ENCODE results near the gene EXT2.

DNA sequence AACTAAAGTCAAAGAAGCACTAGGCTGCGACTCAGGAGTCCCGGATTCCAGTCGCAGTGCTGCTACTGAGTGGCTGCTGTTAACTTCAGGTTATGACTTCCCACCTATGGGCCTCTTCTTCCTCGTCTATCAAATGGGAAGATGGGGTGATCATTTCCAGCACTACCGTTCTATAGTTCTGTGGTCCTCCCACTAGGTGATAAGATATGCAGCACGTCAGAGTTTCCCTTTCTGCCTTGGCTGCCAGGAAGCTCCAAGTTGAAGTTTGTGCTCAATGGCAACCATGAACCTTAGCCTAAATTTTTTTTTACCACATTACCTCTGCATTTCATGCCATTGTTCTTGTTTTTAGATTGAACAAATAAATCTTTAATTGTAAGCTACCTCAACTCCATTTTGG, 175.8 kb downstream of the EXT2 start:
- no peak for TF ChIP-seq POLR2AphosphoS5 (IDR thresholded peaks at IDR 0.05; ENCODE audit: low read length)
- TF ChIP-seq EZH2 (IDR thresholded peaks at IDR 0.05; ENCODE audit: borderline replicate concordance, control insufficient read depth, low read depth, low read length): no peak
- TF ChIP-seq, protein P1, sequence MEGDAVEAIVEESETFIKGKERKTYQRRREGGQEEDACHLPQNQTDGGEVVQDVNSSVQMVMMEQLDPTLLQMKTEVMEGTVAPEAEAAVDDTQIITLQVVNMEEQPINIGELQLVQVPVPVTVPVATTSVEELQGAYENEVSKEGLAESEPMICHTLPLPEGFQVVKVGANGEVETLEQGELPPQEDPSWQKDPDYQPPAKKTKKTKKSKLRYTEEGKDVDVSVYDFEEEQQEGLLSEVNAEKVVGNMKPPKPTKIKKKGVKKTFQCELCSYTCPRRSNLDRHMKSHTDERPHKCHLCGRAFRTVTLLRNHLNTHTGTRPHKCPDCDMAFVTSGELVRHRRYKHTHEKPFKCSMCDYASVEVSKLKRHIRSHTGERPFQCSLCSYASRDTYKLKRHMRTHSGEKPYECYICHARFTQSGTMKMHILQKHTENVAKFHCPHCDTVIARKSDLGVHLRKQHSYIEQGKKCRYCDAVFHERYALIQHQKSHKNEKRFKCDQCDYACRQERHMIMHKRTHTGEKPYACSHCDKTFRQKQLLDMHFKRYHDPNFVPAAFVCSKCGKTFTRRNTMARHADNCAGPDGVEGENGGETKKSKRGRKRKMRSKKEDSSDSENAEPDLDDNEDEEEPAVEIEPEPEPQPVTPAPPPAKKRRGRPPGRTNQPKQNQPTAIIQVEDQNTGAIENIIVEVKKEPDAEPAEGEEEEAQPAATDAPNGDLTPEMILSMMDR (IDR thresholded peaks at IDR 0.05 in 2 of 3, conservative IDR thresholded peaks at IDR 0.05 in 1 of 3; ENCODE audit: control insufficient read depth in 2 of 3, extremely low read depth in 1 of 3, insufficient read depth in 1 of 3, low read depth in 3 of 3, low read length in 3 of 3): no peak

Measured in GM12878 (cell line).